PC-9 (cell line): ENCODE data around the gene DLGAP1.

ENCODE experiments used
- CTCF ChIP-seq: fragments of 200-600 bp; sonication (generic); conservative IDR thresholded peaks from 2 replicates; pipeline ENCODE4 v1.6.1; 2017; ENCODE audit warnings: mixed run types, antibody characterized with exemption, mild to moderate bottlenecking, moderate library complexity
- EZH2 ChIP-seq: fragments of 200-600 bp; sonication (generic); IDR thresholded peaks from 2 replicates; pipeline ENCODE4 v1.8.0; 2017; ENCODE audit warnings: antibody characterized with exemption, low read depth

- TF ChIP-seq CTCF (no peak), EZH2 (no peak)
These were observed 856.5 kb downstream of the DLGAP1 start for GRCh38 chr18:3598581-3598980.
